Fibroblast of peridontal ligament (primary cell): ENCODE data around the gene SHC4.
"Not testable (repeated sequence)": the region's sequence is repeated elsewhere in the genome, so short reads cannot be mapped to it uniquely, and the experiment has no call there.

Experiments used
- DNase-seq: peaks from one replicate; pipeline ENCODE4 v3.0.0-alpha.2; 2010; ENCODE audit errors: extremely low read depth

The SHC4 gene

GRCh38 chr15:48924528-48925393 is 39.0 kb downstream of the SHC4 start:
- DNase-seq, result no peak

GRCh38 chr15:48922046-48922445 is 41.7 kb downstream of the SHC4 start:
- DNase-seq, result no peak

GRCh38 chr15:48916721-48917120 is 47.0 kb downstream of the SHC4 start:
- DNase-seq, result no peak

GRCh38 chr15:48915861-48916260 is 47.9 kb downstream of the SHC4 start:
- no peak for DNase-seq

- DNase-seq, result no peak
These were observed 49.0 kb downstream of the SHC4 start for GRCh38 chr15:48914717-48915116.

- no peak for DNase-seq
These were observed 50.6 kb downstream of the SHC4 start for GRCh38 chr15:48913141-48913540.

- not testable (repeated sequence) for DNase-seq
These were observed 53.2 kb downstream of the SHC4 start for GRCh38 chr15:48910554-48910953.

GRCh38 chr15:48909313-48909712 is 54.4 kb downstream of the SHC4 start:
- not testable (repeated sequence) for DNase-seq

- DNase-seq, result no peak
These were observed 57.9 kb downstream of the SHC4 start for GRCh38 chr15:48905847-48906246.

- DNase-seq, result no peak
These were observed 58.5 kb downstream of the SHC4 start for GRCh38 chr15:48905216-48905615.

- DNase-seq, result no peak
These were observed 59.0 kb downstream of the SHC4 start for GRCh38 chr15:48904758-48905157.

GRCh38 chr15:48899793-48900192 is 63.9 kb downstream of the SHC4 start:
- no peak for DNase-seq

- DNase-seq, result no peak
These were observed 65.3 kb downstream of the SHC4 start for GRCh38 chr15:48898446-48898845.

- DNase-seq, result no peak
These were observed 65.7 kb downstream of the SHC4 start for GRCh38 chr15:48898032-48898431.

GRCh38 chr15:48896869-48897814 is 66.6 kb downstream of the SHC4 start:
- DNase-seq, result peak; percentile 91

GRCh38 chr15:48893311-48893710 is 70.4 kb downstream of the SHC4 start:
- no peak for DNase-seq

- DNase-seq, result peak; percentile 43
These were observed 72.4 kb downstream of the SHC4 start for GRCh38 chr15:48891232-48891765.

- no peak for DNase-seq
These were observed 73.2 kb downstream of the SHC4 start for GRCh38 chr15:48890375-48890972.

- no peak for DNase-seq
These were observed 73.8 kb downstream of the SHC4 start for GRCh38 chr15:48889925-48890324.

GRCh38 chr15:48888836-48889235 is 74.9 kb downstream of the SHC4 start:
- DNase-seq, result peak; percentile 58

GRCh38 chr15:48888191-48888590 is 75.5 kb downstream of the SHC4 start:
- no peak for DNase-seq

- no peak for DNase-seq
These were observed 76.6 kb downstream of the SHC4 start for GRCh38 chr15:48887144-48887543.
